GM23338 (cell line): ENCODE data around the gene IGFLR1. TPM values are rescaled to one million over a fixed set of nuclear protein-coding genes. Genes with fewer than 3 reads are reported as not detected.

Experiments used
- ATAC-seq: fragments of 200-7000 bp; cut with Tn5 transposase; 3 replicates; pipeline ENCODE4 v1.9.1; 2020
- DNase-seq: peaks from one replicate; pipeline ENCODE4 v3.0.0-alpha.2; 2015; ENCODE audit warnings: low spot score
- H2AFZ ChIP-seq: fragments of 200-600 bp; sonication (generic); 2 replicates; pipeline ENCODE4 v1.8.0; 2016; ENCODE audit warnings: antibody characterized with exemption, mild to moderate bottlenecking, moderate library complexity
- H3F3A ChIP-seq: fragments of 200-600 bp; sonication (generic); replicated peaks from 2 replicates; pipeline ENCODE4 v1.8.0; 2017; ENCODE audit warnings: antibody characterized with exemption, mixed run types, low read depth
- H3K27ac ChIP-seq: fragments of 200-600 bp; sonication (generic); 2 replicates; pipeline ENCODE4 v1.6.1; 2016; ENCODE audit warnings: low read depth
- H3K27me3 ChIP-seq: fragments of 200-600 bp; sonication (generic); 2 replicates; pipeline ENCODE4 v1.8.0; 2016; ENCODE audit warnings: mild to moderate bottlenecking, mixed run types, moderate library complexity; ENCODE audit not compliant: insufficient read depth
- H3K36me3 ChIP-seq: fragments of 200-600 bp; sonication (generic); 2 replicates; pipeline ENCODE4 v1.8.0; 2016; ENCODE audit warnings: mild to moderate bottlenecking; ENCODE audit not compliant: insufficient read depth
- H3K4me1 ChIP-seq: fragments of 200-600 bp; sonication (generic); 2 replicates; pipeline ENCODE4 v1.8.0; 2016; ENCODE audit warnings: mild to moderate bottlenecking, moderate library complexity; ENCODE audit not compliant: insufficient read depth
- H3K4me2 ChIP-seq: fragments of 200-600 bp; sonication (generic); 2 replicates; pipeline ENCODE4 v1.7.1; 2017; ENCODE audit warnings: mixed run types
- H3K4me3 ChIP-seq: fragments of 200-600 bp; sonication (generic); 2 replicates; pipeline ENCODE4 v1.6.1; 2016; ENCODE audit warnings: mixed run types
- H3K79me2 ChIP-seq: fragments of 200-600 bp; sonication (generic); replicated peaks from 2 replicates; pipeline ENCODE4 v1.8.0; 2017; ENCODE audit warnings: mild to moderate bottlenecking; ENCODE audit not compliant: insufficient read depth
- H3K9me2 ChIP-seq: fragments of 200-600 bp; sonication (generic); 2 replicates; pipeline ENCODE4 v1.8.0; 2017; ENCODE audit not compliant: insufficient read depth
- H4K20me1 ChIP-seq: fragments of 200-600 bp; sonication (generic); replicated peaks from 2 replicates; pipeline ENCODE4 v1.8.0; 2017; ENCODE audit warnings: mild to moderate bottlenecking; ENCODE audit not compliant: insufficient read depth
- H3K27ac Mint-ChIP-seq: 2 replicates; pipeline ENCODE4 v1.8.0; 2020; ENCODE audit warnings: inconsistent platforms, mild to moderate bottlenecking, moderate library complexity, mixed read lengths
- H3K27me3 Mint-ChIP-seq: 3 replicates; pipeline ENCODE4 v1.8.0; 2022; ENCODE audit warnings: low read depth, mild to moderate bottlenecking, moderate library complexity, mixed read lengths, inconsistent platforms; ENCODE audit not compliant: insufficient read depth, poor library complexity
- H3K36me3 Mint-ChIP-seq: 3 replicates; pipeline ENCODE4 v1.8.0; 2021; ENCODE audit warnings: low read depth, mild to moderate bottlenecking, inconsistent platforms, moderate library complexity, mixed read lengths
- H3K4me1 Mint-ChIP-seq: 3 replicates; pipeline ENCODE4 v1.8.0; 2020; ENCODE audit warnings: mild to moderate bottlenecking, inconsistent platforms, mixed read lengths
- H3K4me3 Mint-ChIP-seq: 3 replicates; pipeline ENCODE4 v1.8.0; 2021; ENCODE audit warnings: moderate library complexity, mild to moderate bottlenecking, inconsistent platforms, mixed read lengths
- H3K9me3 Mint-ChIP-seq: 3 replicates; pipeline ENCODE4 v1.8.0; 2020; ENCODE audit warnings: moderate library complexity, mild to moderate bottlenecking, inconsistent platforms, mixed read lengths
- EZH2 ChIP-seq: fragments of 200-600 bp; sonication (generic); IDR thresholded peaks from one replicate; pipeline ENCODE4 v1.8.0; 2017; ENCODE audit warnings: antibody characterized with exemption, mild to moderate bottlenecking, low read depth; ENCODE audit not compliant: unreplicated experiment
- EZH2phosphoT487 ChIP-seq: fragments of 200-600 bp; sonication (generic); IDR thresholded peaks from one replicate; pipeline ENCODE4 v1.8.1; 2018; ENCODE audit warnings: antibody characterized with exemption; ENCODE audit not compliant: unreplicated experiment
- JUNB ChIP-seq: IDR thresholded peaks from one replicate; pipeline ENCODE4 v1.6.1; 2016; ENCODE audit warnings: antibody characterized with exemption; ENCODE audit not compliant: unreplicated experiment
- STAT1 ChIP-seq: IDR thresholded peaks from one replicate; pipeline ENCODE4 v1.6.1; 2016; ENCODE audit warnings: antibody characterized with exemption; ENCODE audit not compliant: unreplicated experiment
- ZNF114 ChIP-seq: fragments of 250-450 bp; sonication (Bioruptor Pico); IDR thresholded peaks from 2 replicates; pipeline ENCODE4 v1.5.0; 2020; ENCODE audit warnings: mild to moderate bottlenecking, moderate library complexity
- polyA plus RNA-seq: library from polyadenylated mRNA; unstranded; fragments of >200 nt; fragmentation: Nextera tagmentation; extraction: Ambion mirVana; gene quantifications from 2 replicates; pipeline ENCODE4 v1.2.1, GENCODE V29; 2016
- total RNA-seq: library from RNA; depleted of rRNA; stranded (reverse); fragments of >200 nt; shearing (Covaris generic); gene quantifications from 2 replicates; pipeline ENCODE4 v1.2.3, GENCODE V29; 2014
- TF ChIP-seq, protein P1 (sequence below): fragments of 250-450 bp; sonication (Bioruptor Pico); IDR thresholded peaks from 2 replicates; pipeline ENCODE4 v1.5.0; 2020; ENCODE audit warnings: mild to moderate bottlenecking, moderate library complexity
- TF ChIP-seq, protein P2 (sequence below): IDR thresholded peaks from 2 replicates; pipeline ENCODE4 v1.6.1; 2016; ENCODE audit warnings: antibody characterized with exemption

IGFLR1 gene
- total and polyA plus RNA-seq, 2 experiments from 2014 or later = 14.4 to 17.8 TPM

DNA sequence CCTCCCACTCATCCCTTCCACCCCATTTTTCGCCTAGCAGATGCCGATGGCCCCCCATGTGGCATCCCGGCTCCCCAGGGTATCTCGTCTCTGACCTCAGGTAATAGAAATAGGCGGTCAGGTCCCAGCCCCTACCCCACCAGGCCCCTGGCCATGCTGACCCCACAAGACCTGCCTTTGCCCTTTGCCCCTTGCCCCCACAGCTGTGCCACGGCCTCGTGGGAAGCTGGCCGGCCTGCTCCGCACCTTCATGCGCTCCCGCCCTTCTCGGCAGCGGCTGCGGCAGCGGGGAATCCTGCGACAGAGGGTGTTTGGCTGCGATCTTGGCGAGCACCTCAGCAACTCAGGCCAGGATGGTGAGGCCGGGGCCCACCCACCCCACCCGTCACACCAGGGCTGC is 38.5 kb upstream of the IGFLR1 start (continued):
- TF ChIP-seq, protein P1, sequence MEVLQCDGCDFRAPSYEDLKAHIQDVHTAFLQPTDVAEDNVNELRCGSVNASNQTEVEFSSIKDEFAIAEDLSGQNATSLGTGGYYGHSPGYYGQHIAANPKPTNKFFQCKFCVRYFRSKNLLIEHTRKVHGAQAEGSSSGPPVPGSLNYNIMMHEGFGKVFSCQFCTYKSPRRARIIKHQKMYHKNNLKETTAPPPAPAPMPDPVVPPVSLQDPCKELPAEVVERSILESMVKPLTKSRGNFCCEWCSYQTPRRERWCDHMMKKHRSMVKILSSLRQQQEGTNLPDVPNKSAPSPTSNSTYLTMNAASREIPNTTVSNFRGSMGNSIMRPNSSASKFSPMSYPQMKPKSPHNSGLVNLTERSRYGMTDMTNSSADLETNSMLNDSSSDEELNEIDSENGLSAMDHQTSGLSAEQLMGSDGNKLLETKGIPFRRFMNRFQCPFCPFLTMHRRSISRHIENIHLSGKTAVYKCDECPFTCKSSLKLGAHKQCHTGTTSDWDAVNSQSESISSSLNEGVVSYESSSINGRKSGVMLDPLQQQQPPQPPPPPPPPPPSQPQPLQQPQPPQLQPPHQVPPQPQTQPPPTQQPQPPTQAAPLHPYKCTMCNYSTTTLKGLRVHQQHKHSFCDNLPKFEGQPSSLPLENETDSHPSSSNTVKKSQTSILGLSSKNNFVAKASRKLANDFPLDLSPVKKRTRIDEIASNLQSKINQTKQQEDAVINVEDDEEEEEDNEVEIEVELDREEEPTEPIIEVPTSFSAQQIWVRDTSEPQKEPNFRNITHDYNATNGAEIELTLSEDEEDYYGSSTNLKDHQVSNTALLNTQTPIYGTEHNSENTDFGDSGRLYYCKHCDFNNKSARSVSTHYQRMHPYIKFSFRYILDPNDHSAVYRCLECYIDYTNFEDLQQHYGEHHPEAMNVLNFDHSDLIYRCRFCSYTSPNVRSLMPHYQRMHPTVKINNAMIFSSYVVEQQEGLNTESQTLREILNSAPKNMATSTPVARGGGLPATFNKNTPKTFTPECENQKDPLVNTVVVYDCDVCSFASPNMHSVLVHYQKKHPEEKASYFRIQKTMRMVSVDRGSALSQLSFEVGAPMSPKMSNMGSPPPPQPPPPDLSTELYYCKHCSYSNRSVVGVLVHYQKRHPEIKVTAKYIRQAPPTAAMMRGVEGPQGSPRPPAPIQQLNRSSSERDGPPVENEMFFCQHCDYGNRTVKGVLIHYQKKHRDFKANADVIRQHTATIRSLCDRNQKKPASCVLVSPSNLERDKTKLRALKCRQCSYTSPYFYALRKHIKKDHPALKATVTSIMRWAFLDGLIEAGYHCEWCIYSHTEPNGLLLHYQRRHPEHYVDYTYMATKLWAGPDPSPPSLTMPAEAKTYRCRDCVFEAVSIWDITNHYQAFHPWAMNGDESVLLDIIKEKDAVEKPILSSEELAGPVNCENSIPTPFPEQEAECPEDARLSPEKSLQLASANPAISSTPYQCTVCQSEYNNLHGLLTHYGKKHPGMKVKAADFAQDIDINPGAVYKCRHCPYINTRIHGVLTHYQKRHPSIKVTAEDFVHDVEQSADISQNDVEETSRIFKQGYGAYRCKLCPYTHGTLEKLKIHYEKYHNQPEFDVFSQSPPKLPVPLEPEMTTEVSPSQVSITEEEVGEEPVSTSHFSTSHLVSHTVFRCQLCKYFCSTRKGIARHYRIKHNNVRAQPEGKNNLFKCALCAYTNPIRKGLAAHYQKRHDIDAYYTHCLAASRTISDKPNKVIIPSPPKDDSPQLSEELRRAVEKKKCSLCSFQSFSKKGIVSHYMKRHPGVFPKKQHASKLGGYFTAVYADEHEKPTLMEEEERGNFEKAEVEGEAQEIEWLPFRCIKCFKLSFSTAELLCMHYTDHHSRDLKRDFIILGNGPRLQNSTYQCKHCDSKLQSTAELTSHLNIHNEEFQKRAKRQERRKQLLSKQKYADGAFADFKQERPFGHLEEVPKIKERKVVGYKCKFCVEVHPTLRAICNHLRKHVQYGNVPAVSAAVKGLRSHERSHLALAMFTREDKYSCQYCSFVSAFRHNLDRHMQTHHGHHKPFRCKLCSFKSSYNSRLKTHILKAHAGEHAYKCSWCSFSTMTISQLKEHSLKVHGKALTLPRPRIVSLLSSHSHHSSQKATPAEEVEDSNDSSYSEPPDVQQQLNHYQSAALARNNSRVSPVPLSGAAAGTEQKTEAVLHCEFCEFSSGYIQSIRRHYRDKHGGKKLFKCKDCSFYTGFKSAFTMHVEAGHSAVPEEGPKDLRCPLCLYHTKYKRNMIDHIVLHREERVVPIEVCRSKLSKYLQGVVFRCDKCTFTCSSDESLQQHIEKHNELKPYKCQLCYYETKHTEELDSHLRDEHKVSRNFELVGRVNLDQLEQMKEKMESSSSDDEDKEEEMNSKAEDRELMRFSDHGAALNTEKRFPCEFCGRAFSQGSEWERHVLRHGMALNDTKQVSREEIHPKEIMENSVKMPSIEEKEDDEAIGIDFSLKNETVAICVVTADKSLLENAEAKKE (CRISPR knock-in tag) = no peak
- TF ChIP-seq EZH2phosphoT487 = no peak
- no peak for TF ChIP-seq ZNF114 (CRISPR knock-in tag)

DNA sequence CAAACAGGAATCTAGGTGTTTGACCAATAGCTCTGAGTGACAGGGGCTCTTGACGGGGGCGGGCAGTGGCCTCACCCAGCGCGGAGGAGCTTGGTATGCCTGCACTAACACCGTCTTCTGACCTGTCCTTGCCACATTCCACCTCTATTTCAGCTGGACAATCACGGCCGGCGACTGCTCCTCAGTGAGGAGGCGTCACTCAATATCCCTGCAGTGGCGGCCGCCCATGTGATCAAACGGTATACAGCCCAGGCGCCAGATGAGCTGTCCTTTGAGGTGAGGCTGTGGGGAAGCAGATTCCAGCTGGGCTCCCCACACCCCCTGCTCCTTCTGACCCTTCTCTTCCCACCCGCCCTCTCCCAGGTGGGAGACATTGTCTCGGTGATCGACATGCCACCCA is 37.8 kb upstream of the IGFLR1 start:
- no peaks in the 10 kb centered on the region for H3K9me2 ChIP-seq
- H4K20me1 ChIP-seq = no peaks in the 10 kb centered on the region
- no peaks in the 10 kb centered on the region for H3K36me3 ChIP-seq
- Mint-ChIP-seq H3K4me3 (no peak overlapping the region), H3K27ac (no peak overlapping the region), H3K36me3 (peaks cover 6% of the 10 kb centered on the region; the same call in 1 of the 3 replicates), H3K9me3 (no peaks in the 10 kb centered on the region; the same call in 2 of the 3 replicates), H3K4me1 (peaks cover 43% of the 10 kb centered on the region), H3K27me3 (peaks cover 29% of the 10 kb centered on the region)
- H3K79me2 ChIP-seq = no peaks in the 10 kb centered on the region
- H3K4me3 ChIP-seq = no peak overlapping the region
- H3K4me2 ChIP-seq = no peak overlapping the region
- H2AFZ ChIP-seq = no peak overlapping the region
- DNase-seq = no peak
- peaks cover 26% of the 10 kb centered on the region for H3K4me1 ChIP-seq
- TF ChIP-seq STAT1 (no peak), JUNB (no peak), EZH2 (no peak)
- TF ChIP-seq, protein P2, sequence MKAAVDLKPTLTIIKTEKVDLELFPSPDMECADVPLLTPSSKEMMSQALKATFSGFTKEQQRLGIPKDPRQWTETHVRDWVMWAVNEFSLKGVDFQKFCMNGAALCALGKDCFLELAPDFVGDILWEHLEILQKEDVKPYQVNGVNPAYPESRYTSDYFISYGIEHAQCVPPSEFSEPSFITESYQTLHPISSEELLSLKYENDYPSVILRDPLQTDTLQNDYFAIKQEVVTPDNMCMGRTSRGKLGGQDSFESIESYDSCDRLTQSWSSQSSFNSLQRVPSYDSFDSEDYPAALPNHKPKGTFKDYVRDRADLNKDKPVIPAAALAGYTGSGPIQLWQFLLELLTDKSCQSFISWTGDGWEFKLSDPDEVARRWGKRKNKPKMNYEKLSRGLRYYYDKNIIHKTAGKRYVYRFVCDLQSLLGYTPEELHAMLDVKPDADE = no peak
- H3K27me3 ChIP-seq = peaks cover 11% of the 10 kb centered on the region
- no peak for ATAC-seq
- 0 out of 2 replicates have a peak, but pooled peaks cover 3% of the 10 kb centered on the region for H3F3A ChIP-seq
- H3K27ac ChIP-seq = no peak overlapping the region
